Ovary (tissue), 3 donors: ENCODE data around the gene NDUFS6.

ENCODE experiments used
- CTCF ChIP-seq, 3 donors: fragments of 450-650 bp in 2 of 3; fragments of 200-600 bp in 1 of 3; IDR thresholded peaks; one replicate each; pipeline versions ENCODE4 v1.5.1 to v1.8.0; 2016 to 2022; ENCODE audit warnings: antibody characterized with exemption in 3 of 3, mild to moderate bottlenecking in 1 of 3
- EP300 ChIP-seq: sonication (generic); formaldehyde crosslinking; IDR thresholded peaks from one replicate; pipeline ENCODE4 v1.6.1; 2017; ENCODE audit warnings: antibody characterized with exemption
- donor health status: DM: no; HTN: no; CAD: no.

- TF ChIP-seq EP300 (no peak), CTCF (IDR thresholded peaks at IDR 0.05) (no peak)
Observed at GRCh38 chr5:1827025-1827885, 26.0 kb downstream of the NDUFS6 start.
